CD4-positive, alpha-beta T cell treated with Interleukin-15 for 4 hours (primary cell): ENCODE data around the gene ZEB2.

ENCODE experiments used
- DNase-seq: peaks from one replicate; pipeline ENCODE4 v3.0.0-alpha.2; 2020; ENCODE audit warnings: low spot score

ZEB2 gene

DNA sequence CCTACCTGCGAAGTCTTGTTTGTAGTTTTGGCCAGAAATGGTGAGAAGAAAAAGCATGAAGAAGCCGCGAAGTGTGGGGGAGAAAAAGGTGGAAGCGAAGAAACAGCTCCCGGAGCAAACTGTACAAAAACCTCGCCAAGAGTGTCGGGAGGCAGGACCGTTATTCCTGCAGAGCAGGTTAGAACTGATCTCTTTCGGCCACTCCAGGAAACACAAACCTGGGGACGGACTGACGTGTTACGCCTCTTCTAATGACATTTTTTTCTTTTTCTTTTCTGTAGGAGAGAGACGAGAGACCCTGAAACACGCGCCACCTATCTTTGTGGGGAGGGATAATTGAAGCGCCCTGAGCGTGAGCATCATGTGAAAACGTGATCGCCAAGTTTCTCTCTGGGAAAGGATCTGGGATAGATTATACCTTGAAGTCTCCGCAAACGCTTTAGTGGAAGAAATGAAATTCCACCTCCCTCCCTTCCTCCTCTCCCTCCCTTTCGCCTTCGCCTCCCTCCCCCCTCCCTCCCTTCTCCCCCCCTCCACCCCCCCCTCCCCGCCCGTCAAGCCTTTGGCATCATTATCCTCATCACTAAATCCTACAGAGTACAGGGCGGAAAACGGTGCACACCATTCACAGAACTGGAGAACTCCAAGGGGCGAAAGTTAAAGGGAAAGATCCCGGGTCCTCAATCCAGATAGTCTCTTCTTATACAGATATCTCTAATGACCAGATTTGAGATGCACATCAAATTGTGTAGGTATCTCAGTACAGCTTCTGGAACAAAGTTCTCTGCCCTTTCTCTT, at the start of gene ZEB2:
Gene ZEB2, minus strand, starts transcription at position 186 of the 798 bp plus-strand sequence. CDS start 2,769 bp downstream, outside the sequence.
- peak; percentile 53 for DNase-seq

DNA sequence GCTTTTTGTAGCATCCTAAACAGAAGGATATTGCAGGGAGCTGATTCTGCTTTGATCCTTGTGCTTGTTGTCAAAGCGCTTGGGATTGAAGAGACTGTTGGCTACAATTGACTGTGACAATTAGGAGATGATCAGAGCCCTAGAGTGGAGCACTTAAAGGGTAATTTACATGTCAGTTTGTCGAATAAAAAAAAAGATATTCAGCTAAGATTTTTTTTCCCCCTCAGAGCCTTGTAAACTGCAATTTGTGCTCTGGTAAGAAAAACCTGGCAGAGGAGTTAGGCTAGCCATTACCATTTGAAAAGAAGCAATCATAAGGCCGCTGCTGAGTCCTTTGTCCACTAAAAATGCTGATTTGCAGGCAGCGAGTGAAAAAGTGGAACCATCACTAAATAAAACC, 47.8 kb upstream of the ZEB2 start:
- DNase-seq: no peak

DNA sequence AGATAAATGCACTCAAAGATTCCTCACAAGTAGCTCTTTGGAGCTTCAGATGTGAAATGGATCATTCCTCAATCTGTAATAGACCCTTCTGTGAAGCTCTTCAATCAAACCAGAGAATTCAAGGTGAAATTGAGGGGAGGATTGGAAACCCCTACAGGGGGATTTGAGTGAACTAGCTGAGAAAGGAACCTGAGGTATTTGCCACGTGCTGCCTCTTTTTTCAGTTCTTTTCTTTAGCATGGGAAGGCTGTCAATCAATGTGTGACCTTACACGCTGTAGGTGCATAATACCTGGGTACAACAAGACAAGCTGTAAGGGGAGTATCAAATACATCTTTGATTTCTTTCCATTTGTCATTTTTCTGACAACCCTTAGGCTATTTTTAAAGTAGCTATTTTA, 46.5 kb upstream of the ZEB2 start:
- DNase-seq: no peak

DNA sequence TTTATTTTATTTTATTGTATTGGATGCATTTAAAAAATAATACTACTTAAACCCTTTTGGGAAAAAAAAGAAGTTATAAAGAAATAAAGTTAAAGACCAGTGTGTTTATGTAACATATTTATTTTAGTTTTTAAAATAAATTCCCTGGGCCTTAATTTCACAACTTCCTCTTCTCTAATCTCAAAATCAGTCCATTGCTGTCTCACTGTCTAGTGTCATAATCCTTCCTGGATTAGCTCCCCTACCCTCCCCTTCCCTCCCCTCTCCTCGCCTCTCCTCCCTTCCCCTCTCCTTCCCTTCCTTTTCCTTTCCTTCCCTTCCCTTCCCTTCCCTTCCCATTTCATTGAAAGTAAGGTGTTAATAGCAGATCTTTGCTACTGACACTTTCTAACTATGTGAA, 40.3 kb upstream of the ZEB2 start:
- DNase-seq: no peak

DNA sequence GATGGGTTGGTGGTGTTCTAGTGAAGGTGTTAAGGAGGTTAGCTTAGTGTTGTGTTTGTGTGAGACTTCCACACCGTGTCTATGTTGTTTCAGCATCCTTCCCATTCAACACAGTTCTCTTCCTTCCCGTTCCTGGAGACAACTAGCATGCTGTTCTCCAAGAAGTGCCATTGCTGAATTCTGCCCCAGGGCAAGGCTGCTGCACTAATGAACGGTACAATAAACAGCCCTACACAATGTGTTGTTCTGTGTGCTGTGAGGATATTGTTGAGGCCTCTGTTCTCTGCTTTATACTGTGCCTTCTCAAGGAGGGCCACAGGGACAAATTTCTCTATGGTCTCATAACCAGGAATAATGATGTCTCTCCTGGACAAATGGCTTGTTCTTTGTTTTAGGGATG, 39.8 kb upstream of the ZEB2 start:
- DNase-seq: no peak

DNA sequence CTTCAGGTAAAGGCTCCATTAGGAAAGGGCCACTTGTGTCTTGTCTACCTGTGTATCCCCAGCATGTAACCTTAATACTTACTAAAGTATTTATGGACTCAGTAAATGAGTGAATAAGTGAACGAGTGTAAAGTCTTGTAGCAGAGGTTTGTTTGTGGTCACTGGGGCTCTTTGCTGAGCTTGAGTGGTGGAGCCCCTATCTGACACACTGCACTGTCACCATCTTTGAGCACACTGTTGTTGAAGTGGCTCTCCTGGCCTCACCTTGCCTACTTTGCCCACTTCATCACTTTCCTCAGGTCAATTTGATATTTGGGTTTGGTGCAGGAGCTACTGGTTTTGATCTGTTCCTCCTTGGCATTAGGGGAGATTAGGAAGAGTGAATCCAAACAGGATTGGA, 39.3 kb upstream of the ZEB2 start:
- no peak for DNase-seq

DNA sequence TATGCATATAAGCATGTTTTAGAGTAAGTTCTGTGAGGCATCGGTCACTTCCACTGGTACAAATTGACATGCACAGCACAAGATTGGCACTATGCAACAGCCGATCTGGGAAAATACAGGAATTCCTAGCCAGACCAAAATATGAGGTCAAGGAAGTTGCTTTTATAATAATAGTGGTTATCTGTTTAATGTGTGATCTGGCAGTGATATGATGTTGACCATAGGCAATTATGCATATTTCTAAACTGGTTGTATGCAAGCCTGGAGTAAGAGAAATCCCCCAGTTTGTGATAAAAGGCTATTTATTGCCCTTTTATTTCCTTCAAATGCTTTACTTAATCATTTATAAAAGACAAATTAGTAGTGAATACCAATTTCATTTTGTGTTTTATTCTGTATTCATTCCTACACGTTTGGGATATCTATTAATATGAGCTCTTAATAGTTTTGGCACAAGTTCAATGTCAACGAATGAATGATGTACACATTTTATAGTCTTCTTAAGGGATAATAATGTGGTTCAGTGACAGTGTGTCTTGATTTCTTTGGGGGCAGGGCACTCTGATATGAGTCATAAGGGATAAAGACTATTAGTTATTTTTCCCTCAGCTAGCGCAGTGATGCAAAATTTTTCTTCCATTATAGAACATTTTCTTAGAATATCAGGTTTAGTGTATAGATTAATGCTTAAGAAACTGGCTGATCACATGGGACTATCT, 34.7 kb upstream of the ZEB2 start:
- no peak for DNase-seq

DNA sequence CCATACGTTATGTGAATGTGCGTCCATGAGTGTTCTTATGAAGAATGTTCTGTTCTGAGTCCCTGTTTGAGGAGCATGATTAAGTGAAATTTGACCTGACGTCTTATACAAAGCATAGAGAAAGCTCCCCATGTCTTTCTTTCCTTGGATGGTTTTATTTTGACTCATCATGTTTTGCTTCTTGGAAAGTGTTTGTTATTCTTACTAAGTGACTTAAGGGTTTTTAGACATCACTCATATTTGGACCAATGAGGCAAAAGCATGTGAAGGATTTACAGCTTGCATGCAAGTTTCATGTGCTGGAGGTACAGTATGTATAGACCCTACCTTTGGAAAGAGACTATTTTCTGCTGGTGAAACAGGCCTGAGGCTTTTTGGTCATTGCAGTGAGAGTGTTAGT, 33.5 kb upstream of the ZEB2 start:
- DNase-seq: no peak

DNA sequence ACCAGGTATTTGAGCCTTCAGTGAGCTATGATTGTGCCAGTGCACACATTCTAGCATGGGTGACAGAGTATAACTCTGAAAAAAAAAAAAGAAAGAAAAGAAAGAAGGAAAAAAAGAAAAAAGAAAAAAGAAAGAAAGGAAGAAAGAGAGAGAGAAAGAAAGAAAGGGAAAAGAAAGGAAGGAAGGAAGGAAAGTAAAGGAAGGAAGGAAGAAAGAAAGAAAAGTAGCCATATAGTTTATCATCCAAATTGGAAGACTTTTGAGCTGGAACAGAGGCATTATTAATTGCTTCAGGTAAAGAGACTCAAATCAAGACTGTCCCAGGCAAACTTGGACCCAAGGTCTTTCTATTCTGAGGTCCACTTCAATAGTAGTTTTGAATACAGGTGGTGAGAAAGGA, 32.9 kb upstream of the ZEB2 start:
- DNase-seq: no peak

DNA sequence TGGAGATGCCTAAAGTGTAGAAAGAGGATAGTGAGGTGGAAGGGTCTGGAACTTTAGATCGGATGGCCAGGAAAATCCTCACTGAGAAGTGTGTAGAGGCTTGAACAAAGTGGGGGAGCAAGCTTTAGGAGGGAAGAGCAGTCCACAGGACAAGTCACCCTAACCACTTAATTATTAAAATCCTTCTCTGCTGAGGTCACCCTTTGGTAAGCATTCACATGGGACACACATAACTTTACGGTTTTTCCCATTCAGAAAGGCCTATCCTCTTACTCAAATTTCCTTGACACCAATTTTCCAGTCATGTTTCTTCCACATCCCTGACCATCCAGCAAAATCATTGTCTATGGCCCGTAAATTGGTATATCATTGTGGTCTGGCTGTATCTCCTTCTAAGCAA, 31.0 kb upstream of the ZEB2 start:
- DNase-seq: no peak

DNA sequence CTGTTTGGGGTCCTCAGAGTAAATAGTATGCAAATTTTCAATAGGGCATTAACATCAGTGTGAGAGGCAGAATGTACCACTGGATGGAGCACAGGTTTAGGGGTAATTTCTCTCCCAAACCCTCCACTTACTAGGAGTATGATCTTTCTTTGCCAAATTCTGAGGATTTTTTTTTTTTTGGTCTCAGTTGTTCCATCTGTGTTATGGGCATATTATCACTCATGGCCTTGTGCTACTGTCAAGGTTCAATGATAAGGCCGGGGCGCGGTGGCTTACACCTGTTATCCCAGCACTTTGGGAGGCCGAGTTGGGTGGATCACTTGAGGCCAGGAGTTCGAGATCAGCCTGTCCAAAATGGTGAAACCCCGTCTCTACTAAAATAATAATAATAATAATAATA, 30.2 kb upstream of the ZEB2 start:
- no peak for DNase-seq

DNA sequence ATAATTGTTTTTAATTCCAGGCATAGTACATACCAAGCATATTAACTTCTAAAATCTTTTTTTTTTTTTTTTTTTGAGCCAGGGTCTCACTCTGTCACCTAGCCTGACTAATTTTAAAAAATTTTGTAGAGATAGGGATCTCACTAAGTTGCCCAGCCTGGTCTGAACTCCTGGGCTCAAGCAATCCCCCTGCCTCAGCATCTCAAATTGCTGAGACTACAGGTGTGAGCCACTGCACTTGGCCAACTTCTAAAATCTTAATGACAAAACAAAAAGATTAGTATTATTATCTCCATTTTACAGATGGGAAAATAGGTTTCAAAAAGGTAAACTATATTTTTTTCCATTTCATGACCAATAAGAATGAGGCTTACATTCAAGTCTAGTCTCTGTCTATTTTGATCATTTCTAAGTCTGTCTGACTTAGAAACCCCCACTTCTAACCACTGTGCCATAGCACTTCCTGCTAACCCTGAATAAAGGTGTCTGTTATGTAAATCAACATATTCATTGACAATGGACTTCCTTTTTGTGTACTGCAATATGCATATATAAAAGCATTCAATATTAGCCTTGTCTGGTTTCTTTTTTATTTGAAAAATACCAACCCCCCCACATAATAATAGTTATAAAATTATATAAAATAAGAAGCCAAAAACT, 28.7 kb upstream of the ZEB2 start:
- DNase-seq: peak; percentile 36

DNA sequence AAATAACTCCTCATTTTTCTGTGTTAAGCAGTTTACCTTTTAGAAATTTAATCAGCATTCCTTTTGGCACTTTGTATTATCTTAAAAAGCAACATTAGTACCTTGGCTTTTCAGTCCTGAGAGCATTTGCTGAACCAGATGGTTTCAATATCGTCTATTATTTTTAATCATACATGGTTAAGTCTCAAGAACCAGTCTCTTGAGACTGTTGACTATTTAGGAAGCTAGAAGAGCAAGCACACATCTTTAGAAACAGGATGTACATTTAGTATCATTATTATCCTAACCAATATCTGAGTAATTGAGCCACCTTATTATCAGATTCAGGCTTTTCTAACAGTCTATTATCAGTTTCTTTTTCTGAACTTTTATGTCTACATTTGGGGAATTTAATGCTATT, 28.2 kb upstream of the ZEB2 start:
- no peak for DNase-seq

DNA sequence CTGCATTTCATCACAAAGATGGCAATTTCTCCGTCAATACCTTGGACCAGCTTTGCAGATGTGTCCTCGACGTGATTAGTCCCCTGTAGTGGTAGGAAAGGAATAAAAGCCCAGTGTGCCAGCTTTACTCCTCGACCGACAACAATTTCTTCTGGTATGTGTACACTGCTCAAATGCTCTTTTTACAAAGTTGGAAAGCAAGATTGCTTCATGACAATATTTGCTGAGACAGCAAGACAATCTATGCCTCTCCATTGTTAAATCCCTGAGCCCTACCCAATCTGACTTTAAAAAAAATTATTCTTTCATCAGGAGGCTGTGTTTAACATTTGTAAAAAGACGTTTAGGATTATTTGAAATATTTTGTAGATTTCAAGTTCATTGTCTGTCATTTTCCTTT, 27.6 kb upstream of the ZEB2 start:
- DNase-seq: no peak

DNA sequence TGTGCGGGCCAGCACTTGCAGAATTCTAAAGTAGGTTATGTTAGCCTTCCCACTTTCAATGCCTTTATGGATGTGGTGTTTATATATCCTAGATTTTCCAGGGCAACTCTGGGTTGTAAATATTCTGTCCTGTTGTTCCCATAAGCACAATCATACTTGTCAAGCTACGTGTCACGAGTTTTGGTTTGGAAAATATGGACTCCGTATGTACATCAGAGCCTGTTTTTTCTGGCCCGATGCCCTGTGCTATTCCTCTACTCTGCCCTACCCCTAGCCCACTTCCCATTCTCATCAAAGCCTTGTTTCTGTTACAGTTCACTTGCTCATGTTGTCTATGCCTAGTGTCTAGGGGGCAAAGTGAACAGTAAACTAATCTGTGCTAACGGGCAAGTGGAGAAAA, 27.0 kb upstream of the ZEB2 start:
- no peak for DNase-seq

DNA sequence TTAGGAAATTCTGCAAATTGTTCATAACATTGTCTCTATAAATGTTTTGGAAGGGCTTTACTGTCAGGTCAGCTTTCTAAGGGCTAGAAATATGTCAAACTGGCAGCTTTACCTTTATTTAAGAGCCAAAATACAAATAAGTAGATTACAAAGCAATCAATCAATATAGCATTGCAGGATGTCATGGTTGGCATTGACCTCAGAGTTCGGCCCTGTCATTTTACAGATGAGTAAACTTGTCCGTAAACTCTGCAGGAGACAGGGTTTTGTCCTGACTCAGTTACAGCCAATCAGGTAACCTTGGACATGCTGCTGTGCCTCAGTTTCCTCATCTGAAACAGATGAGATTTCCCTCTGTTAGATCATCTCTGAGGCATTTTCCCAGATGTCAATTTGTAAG, 25.9 kb upstream of the ZEB2 start:
- no peak for DNase-seq

DNA sequence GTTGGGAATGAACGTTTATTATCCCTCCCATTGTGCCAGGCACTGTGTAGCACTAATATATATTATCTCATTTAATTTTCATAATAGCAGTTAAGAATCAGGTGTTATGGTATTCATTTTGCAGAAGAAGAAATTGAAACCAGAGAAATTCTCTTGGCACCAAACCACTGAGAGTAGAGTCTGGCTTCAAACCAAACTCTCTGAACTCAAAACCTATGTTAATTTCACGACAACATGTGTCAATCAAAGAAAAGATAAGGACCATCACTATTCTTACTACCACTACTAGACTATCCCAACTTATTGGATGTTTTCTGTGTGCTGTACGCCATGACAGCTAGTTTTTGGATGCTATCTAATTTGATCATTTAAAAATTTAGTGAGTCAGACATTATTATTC, 24.1 kb upstream of the ZEB2 start:
- no peak for DNase-seq

DNA sequence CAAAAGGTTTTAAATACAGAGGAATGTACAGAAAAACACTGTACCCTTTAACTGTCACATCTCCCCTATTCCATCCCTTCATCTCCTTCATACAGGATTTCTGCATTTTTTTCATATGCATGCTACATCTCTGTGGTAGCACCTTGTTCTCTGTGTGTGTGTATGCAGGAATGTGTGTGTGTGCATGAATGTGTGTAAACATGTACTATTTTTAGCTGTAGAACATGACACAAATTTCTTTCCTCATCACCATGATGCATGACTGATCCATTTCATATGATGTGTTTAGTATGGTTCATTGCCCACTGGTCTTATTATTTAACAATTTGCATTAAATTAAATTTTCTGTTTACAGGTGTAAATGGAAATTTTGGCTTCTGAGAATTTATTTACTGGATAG, 21.5 kb upstream of the ZEB2 start:
- DNase-seq: no peak

DNA sequence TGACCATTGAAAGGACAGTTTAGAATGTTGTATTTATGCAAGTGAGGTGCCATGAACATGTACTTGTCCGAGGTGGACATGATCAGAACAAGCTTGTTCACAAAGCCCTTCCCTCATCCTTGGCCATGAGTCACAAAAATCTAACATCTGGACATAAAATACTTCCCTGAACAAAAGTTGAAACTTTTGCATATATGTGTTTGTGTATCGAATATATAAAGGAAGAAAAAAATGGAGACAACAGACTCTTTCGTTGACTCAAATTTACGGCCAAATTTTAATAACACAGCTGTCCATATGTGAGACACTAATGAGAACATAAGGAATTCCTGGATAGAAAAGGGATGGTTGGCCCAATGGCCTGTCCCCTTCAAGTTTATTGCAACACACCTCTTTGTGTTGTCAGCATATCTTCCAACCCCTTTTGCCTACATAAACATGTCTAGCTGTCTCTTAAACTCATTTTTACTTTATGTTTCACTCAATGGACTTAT, 19.4 kb upstream of the ZEB2 start:
- no peak for DNase-seq

DNA sequence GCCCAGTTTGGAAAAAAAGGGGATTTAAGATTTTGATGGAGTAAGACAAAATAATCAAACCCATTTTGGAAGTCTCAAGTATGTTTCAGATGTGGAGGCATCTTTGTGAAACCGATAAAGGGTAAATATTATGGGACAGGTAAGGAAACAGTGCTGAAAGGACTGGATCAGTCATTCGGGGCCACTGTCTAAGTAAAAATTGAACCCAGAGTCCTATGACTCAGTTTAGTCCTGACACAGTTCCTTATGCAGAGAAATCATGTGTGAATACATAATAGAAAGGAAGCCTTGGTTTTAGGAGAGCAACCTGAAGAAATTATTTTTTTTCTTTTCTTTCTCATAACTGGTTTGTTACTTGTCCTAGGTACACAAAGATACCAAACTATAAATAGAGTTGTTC, 15.4 kb upstream of the ZEB2 start:
- DNase-seq: no peak

DNA sequence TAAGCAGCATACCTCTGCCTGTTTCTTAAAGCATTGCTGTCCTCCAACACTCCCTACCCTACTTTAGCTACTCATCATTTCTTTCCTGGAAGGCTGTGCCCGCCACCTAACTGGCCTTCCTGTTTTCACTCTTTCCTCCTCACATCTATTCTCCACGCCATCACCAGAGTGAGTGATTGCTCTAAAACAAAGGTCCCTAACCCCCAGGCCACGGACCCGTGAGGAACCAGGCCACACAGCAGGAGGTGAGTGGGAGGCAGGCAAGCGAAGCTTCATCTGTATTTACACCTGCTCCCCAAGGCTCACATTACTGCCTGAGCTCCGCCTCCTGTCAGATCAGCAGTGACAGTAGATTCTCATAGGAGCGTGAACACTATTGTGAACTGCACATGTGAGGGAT, 13.3 kb upstream of the ZEB2 start:
- no peak for DNase-seq

DNA sequence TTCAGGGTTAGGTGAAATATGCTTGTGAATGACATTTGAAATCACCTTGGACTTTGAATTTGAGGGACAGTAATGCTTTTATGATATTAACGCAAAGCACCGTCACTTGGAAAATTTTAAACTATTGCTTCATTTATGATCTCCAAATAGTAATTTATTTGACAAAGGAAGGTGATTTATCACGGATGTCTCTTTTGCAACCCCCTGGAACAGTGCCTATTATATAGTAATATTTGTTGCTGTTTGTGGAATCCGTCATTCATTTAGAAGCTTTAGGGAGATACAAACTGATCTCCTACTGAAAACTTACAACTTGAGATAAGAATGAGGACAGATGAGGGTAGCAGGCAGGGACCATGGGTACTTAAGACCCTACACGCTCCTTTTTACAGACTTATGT, 10.7 kb upstream of the ZEB2 start:
- DNase-seq: no peak

DNA sequence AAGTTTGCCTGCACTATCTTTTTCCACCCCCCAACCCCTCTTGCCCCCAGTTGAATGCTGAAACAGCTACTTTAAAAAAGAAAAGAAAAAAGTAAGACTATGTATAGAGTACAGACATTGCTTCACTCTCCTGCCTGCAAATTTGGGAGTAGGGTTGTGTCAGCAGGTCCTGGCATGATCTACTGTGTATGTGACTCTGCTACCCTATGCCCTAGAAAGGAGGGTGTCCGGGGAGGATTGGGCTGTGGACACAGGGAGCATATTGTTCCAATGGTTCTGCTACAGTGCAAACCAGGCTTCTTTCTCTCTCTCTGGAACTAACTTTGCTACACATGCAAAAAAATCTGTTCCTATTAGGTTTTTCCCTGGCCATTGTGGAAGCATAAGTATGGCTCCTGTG, 9.9 kb upstream of the ZEB2 start:
- DNase-seq: no peak
